H9 (cell line): ENCODE data around the gene SMARCD3. TPM values are rescaled to one million over a fixed set of nuclear protein-coding genes. Genes with fewer than 3 reads are reported as not detected.

Experiments used
- DNase-seq: peaks from one replicate; pipeline ENCODE4 v3.0.0-alpha.2; 2017
- H2AFZ ChIP-seq: one replicate; pipeline ENCODE4 v1.6.1; 2013; ENCODE audit warnings: mild to moderate bottlenecking, low read length, control low read depth, moderate library complexity
- H2AK5ac ChIP-seq: 2 replicates; pipeline ENCODE4 v1.6.1; 2013; ENCODE audit warnings: low read length, control low read depth, mixed read lengths; ENCODE audit not compliant: insufficient read length
- H2BK120ac ChIP-seq: one replicate; pipeline ENCODE4 v1.6.1; 2013; ENCODE audit warnings: low read depth, mild to moderate bottlenecking, low read length, control low read depth, inconsistent platforms; ENCODE audit not compliant: poor library complexity, severe bottlenecking
- H2BK12ac ChIP-seq: 2 replicates; pipeline ENCODE4 v1.6.1; 2013; ENCODE audit warnings: low read length, control low read depth, mixed read lengths, low read depth; ENCODE audit not compliant: insufficient read length
- H2BK15ac ChIP-seq: 2 replicates; pipeline ENCODE4 v1.6.1; 2013; ENCODE audit warnings: low read depth, low read length, control low read depth
- H2BK20ac ChIP-seq: one replicate; pipeline ENCODE4 v1.6.1; 2013; ENCODE audit warnings: low read depth, mild to moderate bottlenecking, low read length, control low read depth, inconsistent platforms; ENCODE audit not compliant: poor library complexity, severe bottlenecking
- H2BK5ac ChIP-seq: 2 replicates; pipeline ENCODE4 v1.6.1; 2013; ENCODE audit warnings: low read length, control low read depth, mixed read lengths; ENCODE audit not compliant: insufficient read length
- H3K14ac ChIP-seq: 2 replicates; pipeline ENCODE4 v1.6.1; 2013; ENCODE audit warnings: low read length, control low read depth; ENCODE audit not compliant: insufficient read depth
- H3K18ac ChIP-seq: 2 replicates; pipeline ENCODE4 v1.6.1; 2013; ENCODE audit warnings: low read depth, mild to moderate bottlenecking, mixed read lengths, low read length, control low read depth; ENCODE audit not compliant: insufficient read length
- H3K23ac ChIP-seq: 2 replicates; pipeline ENCODE4 v1.6.1; 2013; ENCODE audit warnings: low read length, control low read depth, mixed read lengths, low read depth; ENCODE audit not compliant: insufficient read length
- H3K23me2 ChIP-seq: 2 replicates; pipeline ENCODE4 v1.6.1; 2013; ENCODE audit warnings: low read depth, mild to moderate bottlenecking, mixed read lengths, low read length, control low read depth; ENCODE audit not compliant: insufficient read length, poor library complexity, severe bottlenecking
- H3K27ac ChIP-seq: 2 replicates; pipeline ENCODE4 v1.5.1; 2013; ENCODE audit warnings: low read length, control low read depth, mixed read lengths, low read depth; ENCODE audit not compliant: insufficient read length
- H3K27me3 ChIP-seq: 2 replicates; pipeline ENCODE4 v1.6.1; 2013; ENCODE audit warnings: low read length, control low read depth, inconsistent platforms; ENCODE audit not compliant: insufficient read depth
- H3K4ac ChIP-seq: 2 replicates; pipeline ENCODE4 v1.6.1; 2013; ENCODE audit warnings: low read depth, mild to moderate bottlenecking, control low read depth, inconsistent platforms, low read length, moderate library complexity
- H3K4me1 ChIP-seq: 2 replicates; pipeline ENCODE4 v1.6.1; 2013; ENCODE audit warnings: low read length, control low read depth, inconsistent platforms; ENCODE audit not compliant: insufficient read depth
- H3K4me2 ChIP-seq: 2 replicates; pipeline ENCODE4 v1.6.1; 2013; ENCODE audit warnings: low read length, control low read depth, mixed read lengths; ENCODE audit not compliant: insufficient read length, insufficient read depth
- H3K56ac ChIP-seq: 2 replicates; pipeline ENCODE4 v1.6.1; 2013; ENCODE audit warnings: low read depth, mild to moderate bottlenecking, mixed read lengths, low read length, control low read depth; ENCODE audit not compliant: insufficient read length
- H3K79me1 ChIP-seq: 2 replicates; pipeline ENCODE4 v1.6.1; 2013; ENCODE audit warnings: low read depth, mild to moderate bottlenecking, moderate library complexity, low read length, control low read depth, inconsistent platforms; ENCODE audit not compliant: insufficient read depth, poor library complexity, severe bottlenecking
- H3K79me2 ChIP-seq: 2 replicates; pipeline ENCODE4 v1.6.1; 2013; ENCODE audit warnings: low read length, control low read depth, inconsistent platforms; ENCODE audit not compliant: insufficient read depth
- H3K9ac ChIP-seq: 2 replicates; pipeline ENCODE4 v1.6.1; 2013; ENCODE audit warnings: low read length, control low read depth, mixed read lengths; ENCODE audit not compliant: insufficient read length; ENCODE audit errors: extremely low read depth
- H3K9me3 ChIP-seq: one replicate; pipeline ENCODE4 v1.6.1; 2013; ENCODE audit warnings: low read depth, low read length, inconsistent platforms; ENCODE audit not compliant: control insufficient read depth
- H3T11ph ChIP-seq: one replicate; pipeline ENCODE4 v1.6.1; 2013; ENCODE audit warnings: mild to moderate bottlenecking, low read length, control low read depth, inconsistent platforms
- H4K20me1 ChIP-seq: one replicate; pipeline ENCODE4 v1.6.1; 2013; ENCODE audit not compliant: control insufficient read depth, insufficient read length, insufficient read depth
- H4K5ac ChIP-seq: 2 replicates; pipeline ENCODE4 v1.6.1; 2013; ENCODE audit warnings: low read depth, mild to moderate bottlenecking, mixed read lengths, low read length, control low read depth; ENCODE audit not compliant: insufficient read length
- H4K8ac ChIP-seq: replicated peaks from 2 replicates; pipeline ENCODE4 v1.6.1; 2013; ENCODE audit warnings: low read length, control low read depth, mixed read lengths, low read depth; ENCODE audit not compliant: insufficient read length
- H4K91ac ChIP-seq: 2 replicates; pipeline ENCODE4 v1.6.1; 2013; ENCODE audit warnings: low read depth, mild to moderate bottlenecking, moderate library complexity, mixed read lengths, low read length, control low read depth; ENCODE audit not compliant: insufficient read length
- H3K27ac Mint-ChIP-seq, 3 experiments: 2 replicates in 2 of 3; 3 replicates in 1 of 3; pipeline ENCODE4 v1.8.0; 2020 to 2021; ENCODE audit warnings: mixed read lengths in 3 of 3, mild to moderate bottlenecking in 1 of 3, moderate library complexity in 1 of 3
- H3K27me3 Mint-ChIP-seq: 2 replicates; pipeline ENCODE4 v1.8.0; 2021; ENCODE audit warnings: low read depth, mild to moderate bottlenecking, moderate library complexity, mixed read lengths
- H3K36me3 Mint-ChIP-seq, 3 experiments: 2 replicates in 2 of 3; 3 replicates in 1 of 3; pipeline ENCODE4 v1.8.0; 2020 to 2021; ENCODE audit warnings: low read depth in 3 of 3, mixed read lengths in 3 of 3; ENCODE audit not compliant: insufficient read depth in 1 of 3
- H3K4me1 Mint-ChIP-seq, 2 experiments: 2 replicates each; pipeline ENCODE4 v1.8.0; 2020; ENCODE audit warnings: mixed read lengths in 2 of 2
- H3K4me3 Mint-ChIP-seq, 2 experiments: 2 replicates in 1 of 2; 3 replicates in 1 of 2; pipeline ENCODE4 v1.8.0; 2020 to 2021; ENCODE audit warnings: mild to moderate bottlenecking in 2 of 2, mixed read lengths in 2 of 2, moderate library complexity in 1 of 2
- H3K9me3 Mint-ChIP-seq, 2 experiments: 2 replicates in 1 of 2; 3 replicates in 1 of 2; pipeline ENCODE4 v1.8.0; 2020; ENCODE audit warnings: mild to moderate bottlenecking in 2 of 2, mixed read lengths in 2 of 2, moderate library complexity in 1 of 2
- WGBS: extraction: QIAGEN DNeasy Blood & Tissue Kit; methylation state at CpG from one replicate; pipeline ENCODE4 v1.1.7; 2013; ENCODE audit warnings: missing lambda C conversion rate, low lambda C conversion rate, mixed read lengths; ENCODE audit not compliant: insufficient read length; ENCODE audit errors: extremely low coverage; 5-methylcytosine and 5-hydroxymethylcytosine counted together
- total RNA-seq: library from RNA; stranded (reverse); gene quantifications from 2 replicates; pipeline ENCODE4 v1.2.1, GENCODE V29; 2021
- TF ChIP-seq, protein P1 (sequence below): fragments of 200-600 bp; sonication (generic); conservative IDR thresholded peaks from 3 replicates; pipeline ENCODE4 v1.8.0; 2021; ENCODE audit warnings: antibody characterized with exemption, mild to moderate bottlenecking

The SMARCD3 gene
- total RNA-seq, 1 experiment from 2014 or later, result 5.0 TPM

DNA sequence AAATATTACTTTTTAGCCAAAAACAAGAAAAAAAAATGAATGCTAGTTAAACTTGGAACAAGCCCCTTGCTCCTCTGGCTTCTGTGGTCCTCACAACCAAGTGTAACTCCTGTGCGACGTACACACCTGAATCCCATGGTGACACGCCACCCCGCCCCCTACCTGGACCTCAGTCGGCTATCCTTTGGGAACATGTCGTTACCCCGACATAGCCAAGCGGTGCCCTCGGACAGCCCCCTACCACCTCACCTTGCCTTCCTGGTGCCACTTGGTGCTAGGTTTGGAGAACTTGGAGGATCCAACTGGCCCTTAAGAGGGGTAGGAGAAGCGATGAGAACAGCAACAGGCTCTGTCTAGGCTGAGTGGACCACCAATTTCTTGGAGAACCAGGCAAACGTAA, 12.0 kb upstream of the SMARCD3 start:
- Mint-ChIP-seq H3K4me3 (no peak overlapping the region), H3K36me3 (no peaks in the 10 kb centered on the region), H3K9me3 (no peaks in the 10 kb centered on the region; a peak in 1 of 5 replicates), H3K27me3 (peaks cover 79% of the 10 kb centered on the region), H3K4me1 (peaks cover 4 to 15% of the 10 kb centered on the region in 2 experiments), H3K27ac (no peak overlapping the region; a peak in 1 of 7 replicates)
- no peak overlapping the region for H2BK5ac ChIP-seq
- no peaks in the 10 kb centered on the region for H3K23me2 ChIP-seq
- no peaks in the 10 kb centered on the region for H4K20me1 ChIP-seq
- no peak for DNase-seq
- no peak overlapping the region for H3K9ac ChIP-seq
- H3K4me2 ChIP-seq, result no peak overlapping the region
- no peak overlapping the region for H3K27ac ChIP-seq
- no peak overlapping the region for H2AK5ac ChIP-seq
- no peak overlapping the region for H4K91ac ChIP-seq
- no peak overlapping the region for H4K5ac ChIP-seq
- WGBS, result no CpG with 5 or more reads among the region's 11 CpGs
- no peak overlapping the region for H3K23ac ChIP-seq
- H3K4ac ChIP-seq, result no peak overlapping the region
- H3K56ac ChIP-seq, result no peak overlapping the region
- no peaks in the 10 kb centered on the region for H3K79me2 ChIP-seq
- TF ChIP-seq, protein P1, sequence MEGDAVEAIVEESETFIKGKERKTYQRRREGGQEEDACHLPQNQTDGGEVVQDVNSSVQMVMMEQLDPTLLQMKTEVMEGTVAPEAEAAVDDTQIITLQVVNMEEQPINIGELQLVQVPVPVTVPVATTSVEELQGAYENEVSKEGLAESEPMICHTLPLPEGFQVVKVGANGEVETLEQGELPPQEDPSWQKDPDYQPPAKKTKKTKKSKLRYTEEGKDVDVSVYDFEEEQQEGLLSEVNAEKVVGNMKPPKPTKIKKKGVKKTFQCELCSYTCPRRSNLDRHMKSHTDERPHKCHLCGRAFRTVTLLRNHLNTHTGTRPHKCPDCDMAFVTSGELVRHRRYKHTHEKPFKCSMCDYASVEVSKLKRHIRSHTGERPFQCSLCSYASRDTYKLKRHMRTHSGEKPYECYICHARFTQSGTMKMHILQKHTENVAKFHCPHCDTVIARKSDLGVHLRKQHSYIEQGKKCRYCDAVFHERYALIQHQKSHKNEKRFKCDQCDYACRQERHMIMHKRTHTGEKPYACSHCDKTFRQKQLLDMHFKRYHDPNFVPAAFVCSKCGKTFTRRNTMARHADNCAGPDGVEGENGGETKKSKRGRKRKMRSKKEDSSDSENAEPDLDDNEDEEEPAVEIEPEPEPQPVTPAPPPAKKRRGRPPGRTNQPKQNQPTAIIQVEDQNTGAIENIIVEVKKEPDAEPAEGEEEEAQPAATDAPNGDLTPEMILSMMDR, result no peak
- H2AFZ ChIP-seq, result no peak overlapping the region
- no peak overlapping the region for H2BK12ac ChIP-seq
- H3K4me1 ChIP-seq, result no peaks in the 10 kb centered on the region
- no peak overlapping the region for H4K8ac ChIP-seq
- no peak overlapping the region for H2BK120ac ChIP-seq
- H2BK15ac ChIP-seq, result no peak overlapping the region
- no peaks in the 10 kb centered on the region for H3K9me3 ChIP-seq
- H3K79me1 ChIP-seq, result no peaks in the 10 kb centered on the region
- H3T11ph ChIP-seq, result no peak overlapping the region
- H2BK20ac ChIP-seq, result no peak overlapping the region
- no peaks in the 10 kb centered on the region for H3K27me3 ChIP-seq
- H3K14ac ChIP-seq, result no peak overlapping the region
- no peak overlapping the region for H3K18ac ChIP-seq
